GM13976 (cell line): ENCODE results near the gene IGF2.

ENCODE experiments used
- DNase-seq: peaks from one replicate; pipeline ENCODE4 v3.0.0; 2012; ENCODE audit warnings: low spot score
- in situ Hi-C: fragments of 300-500 bp; cut with MboI; formaldehyde crosslinking; loops from one replicate; pipeline ENCODE4 v1.12.0; 2022; ENCODE audit warnings: low sequenced_read_pairs, mixed read lengths, inconsistent platforms; ENCODE audit not compliant: unreplicated experiment
- TF ChIP-seq, protein P1 (sequence below): IDR thresholded peaks from 2 replicates; pipeline ENCODE4 v1.5.1; 2012; ENCODE audit warnings: borderline replicate concordance, mild to moderate bottlenecking; ENCODE audit not compliant: insufficient read depth; ENCODE audit errors: extremely low read depth, missing control alignments, control extremely low read depth

IGF2 gene

DNA sequence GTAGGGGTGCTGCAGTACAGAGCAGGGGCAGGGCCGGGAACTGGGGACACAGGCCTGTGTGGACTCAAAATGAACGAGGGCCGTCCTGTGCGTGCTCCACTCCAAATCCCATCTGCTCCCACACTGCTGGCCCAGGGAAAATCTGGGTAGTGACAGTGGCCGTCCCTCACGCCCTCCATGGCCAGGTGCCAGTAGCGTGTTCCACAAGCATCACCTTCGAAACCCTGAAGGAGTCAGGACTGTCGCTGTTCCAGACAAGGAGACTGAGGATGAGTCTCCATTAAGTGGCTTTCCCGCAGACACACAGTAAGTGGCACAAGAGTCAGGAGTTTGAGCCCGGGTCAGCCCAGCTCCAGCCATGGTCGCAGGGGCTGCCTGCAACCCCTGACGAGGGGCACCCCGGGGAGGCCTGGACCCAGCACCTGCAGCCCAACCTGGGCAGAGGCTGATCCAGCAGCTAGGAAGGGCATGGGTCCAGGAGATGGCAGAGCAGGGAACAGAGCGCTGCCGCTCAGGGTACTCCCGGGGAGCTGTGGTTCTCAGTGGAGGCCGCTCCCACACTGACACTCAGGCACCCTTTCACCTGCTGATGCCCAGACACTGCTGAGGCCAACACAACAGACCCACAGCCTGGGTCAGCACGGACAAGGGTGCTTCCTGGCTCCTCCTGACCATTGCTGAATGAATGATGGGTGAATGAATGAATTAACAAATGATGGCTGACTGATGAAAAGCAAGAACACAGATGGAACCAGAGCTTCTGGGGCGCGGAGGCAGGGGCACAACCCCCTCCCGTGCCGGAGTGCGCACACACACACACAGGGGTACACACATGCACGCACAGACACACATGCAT, 35.3 kb downstream of the IGF2 start:
- TF ChIP-seq, protein P1, sequence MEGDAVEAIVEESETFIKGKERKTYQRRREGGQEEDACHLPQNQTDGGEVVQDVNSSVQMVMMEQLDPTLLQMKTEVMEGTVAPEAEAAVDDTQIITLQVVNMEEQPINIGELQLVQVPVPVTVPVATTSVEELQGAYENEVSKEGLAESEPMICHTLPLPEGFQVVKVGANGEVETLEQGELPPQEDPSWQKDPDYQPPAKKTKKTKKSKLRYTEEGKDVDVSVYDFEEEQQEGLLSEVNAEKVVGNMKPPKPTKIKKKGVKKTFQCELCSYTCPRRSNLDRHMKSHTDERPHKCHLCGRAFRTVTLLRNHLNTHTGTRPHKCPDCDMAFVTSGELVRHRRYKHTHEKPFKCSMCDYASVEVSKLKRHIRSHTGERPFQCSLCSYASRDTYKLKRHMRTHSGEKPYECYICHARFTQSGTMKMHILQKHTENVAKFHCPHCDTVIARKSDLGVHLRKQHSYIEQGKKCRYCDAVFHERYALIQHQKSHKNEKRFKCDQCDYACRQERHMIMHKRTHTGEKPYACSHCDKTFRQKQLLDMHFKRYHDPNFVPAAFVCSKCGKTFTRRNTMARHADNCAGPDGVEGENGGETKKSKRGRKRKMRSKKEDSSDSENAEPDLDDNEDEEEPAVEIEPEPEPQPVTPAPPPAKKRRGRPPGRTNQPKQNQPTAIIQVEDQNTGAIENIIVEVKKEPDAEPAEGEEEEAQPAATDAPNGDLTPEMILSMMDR: no peak
- DNase-seq: no peak
- in situ Hi-C loops: no loop called here

DNA sequence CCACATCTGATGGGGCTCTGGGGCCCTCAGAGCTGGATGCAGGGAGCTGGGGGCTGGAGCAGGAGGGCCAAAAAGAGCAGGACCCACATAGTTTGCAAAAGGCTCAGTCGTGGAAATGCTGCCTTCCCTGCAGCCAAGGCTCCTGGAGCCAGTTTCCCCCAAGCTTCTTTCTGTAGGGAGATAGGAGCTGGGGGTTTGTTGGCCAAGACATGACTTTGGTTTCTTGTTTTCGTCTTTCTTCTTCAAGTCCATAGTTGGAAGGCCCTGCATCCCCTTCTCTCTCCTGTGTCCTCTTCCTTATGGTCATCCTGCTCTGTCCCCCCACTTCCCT, 36.3 kb downstream of the IGF2 start:
- in situ Hi-C loops: no loop called here
- TF ChIP-seq, protein P1: no peak
- DNase-seq: no peak

DNA sequence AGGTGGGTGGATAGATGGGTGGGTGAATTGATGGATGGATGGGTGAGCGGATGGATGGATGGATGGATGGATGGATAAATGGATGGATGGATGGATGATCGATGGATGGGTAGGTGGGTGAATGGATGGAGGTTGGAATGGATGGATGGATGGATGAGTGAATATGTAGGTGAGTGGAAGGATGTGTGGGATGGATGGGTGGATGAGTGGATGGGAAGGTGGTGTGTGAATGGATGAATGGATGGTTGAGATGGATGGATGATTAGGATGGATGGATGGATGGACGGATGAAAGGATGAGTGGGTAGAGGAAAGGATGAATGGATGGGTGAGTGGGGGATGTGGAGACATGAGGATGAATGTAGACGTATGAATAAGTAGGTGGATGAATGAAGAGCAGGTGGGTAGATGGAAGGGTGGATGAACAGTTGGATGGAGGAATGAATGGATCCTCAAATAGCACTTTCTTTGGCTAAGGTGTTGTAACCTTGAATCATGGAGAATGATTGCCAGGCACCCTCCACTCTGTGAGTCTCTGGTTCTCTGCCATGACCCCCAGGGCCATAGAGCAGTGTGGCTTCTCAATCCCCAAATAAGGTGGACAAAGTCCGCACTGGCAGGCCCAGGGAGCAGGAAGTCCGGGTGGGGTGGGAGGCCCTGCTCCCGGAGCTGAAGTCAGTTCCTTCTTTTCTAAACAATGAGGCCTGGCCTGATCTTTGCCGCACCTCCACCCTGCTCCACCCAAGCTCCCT, 36.9 kb downstream of the IGF2 start:
- TF ChIP-seq, protein P1: no peak
- in situ Hi-C loops: no loop called here

DNA sequence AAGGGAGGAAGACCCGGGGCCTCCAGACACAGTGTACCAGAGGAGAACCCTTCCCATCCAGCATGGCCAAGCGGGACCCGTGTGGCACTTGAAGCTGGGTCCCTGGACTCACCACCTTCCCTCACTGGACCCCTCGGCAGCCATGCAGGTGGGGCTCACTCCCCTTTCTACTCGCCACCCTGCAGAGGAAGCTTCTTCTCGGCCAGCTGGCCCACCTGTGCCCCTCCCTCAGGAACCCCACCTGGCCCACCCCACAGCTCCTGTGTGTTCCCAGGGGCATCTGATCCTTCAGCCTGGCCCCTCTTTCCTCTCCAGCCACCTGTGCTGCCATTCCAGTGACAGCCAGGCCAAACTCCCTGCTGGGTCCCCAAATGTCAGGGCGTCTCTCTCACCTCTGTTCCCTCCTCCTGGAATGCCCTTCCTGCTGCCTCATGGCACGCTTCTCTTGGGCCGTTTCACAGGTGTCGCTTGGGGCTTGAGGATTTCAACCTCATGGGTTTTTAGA, 38.0 kb downstream of the IGF2 start:
- no peak for DNase-seq
- TF ChIP-seq, protein P1: no peak
- in situ Hi-C loops: no loop called here

More for the DNA sequence above, 36.9 kb downstream of the IGF2 start:
- DNase-seq: no peak

DNA sequence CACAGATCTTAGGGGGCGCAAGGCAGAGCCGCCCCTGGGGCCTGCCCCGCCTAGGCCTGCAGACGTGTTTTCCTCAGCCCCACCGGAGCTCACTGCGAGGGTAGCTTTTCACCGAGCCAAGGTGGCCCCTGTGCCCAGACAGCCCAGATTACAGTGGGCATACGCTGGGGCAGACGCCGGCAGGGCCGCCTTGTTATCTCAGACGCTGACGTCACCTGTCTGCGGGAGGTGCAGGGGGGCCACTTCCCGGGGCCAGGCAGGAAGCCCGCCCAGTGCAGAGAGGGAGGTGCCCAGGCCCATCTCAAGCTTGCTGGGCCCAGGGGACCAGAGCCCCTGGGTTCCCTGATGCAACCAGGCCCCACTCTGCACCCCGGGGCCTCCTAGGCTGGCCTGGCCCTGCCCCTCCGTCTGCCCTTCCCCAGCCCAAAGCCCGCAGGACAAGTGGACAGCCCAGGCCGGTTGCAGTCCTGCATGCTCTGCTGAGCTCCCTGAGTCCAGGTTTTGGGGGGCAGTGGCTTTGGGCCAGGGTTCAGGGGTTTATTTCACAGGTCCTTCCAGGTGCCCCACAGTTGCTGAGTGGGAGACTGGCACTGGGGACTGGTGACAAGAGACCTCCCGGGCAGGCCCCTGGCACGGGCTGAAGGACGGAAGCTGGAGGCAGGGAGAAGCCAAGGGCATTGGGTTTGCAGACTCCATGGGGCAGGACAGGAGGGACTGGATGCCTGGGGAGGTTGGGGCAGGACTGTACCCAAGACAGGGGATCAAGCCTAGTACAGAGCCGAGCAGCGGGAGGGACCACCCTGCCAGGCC, 38.6 kb downstream of the IGF2 start:
- in situ Hi-C loops: no loop called here
- DNase-seq: no peak
- TF ChIP-seq, protein P1: no peak
